Activated naive CD8-positive, alpha-beta T cell treated with anti-CD3 and anti-CD28 coated beads, Interleukin-2, amount 10 ng/mL, durations not matched to agents 7 days and 5 days (primary cell): ENCODE data around the gene KLRB1. TPM values are rescaled to one million over a fixed set of nuclear protein-coding genes. Genes with fewer than 3 reads are reported as not detected.
"Not testable (repeated sequence)": the region's sequence is repeated elsewhere in the genome, so short reads cannot be mapped to it uniquely, and the experiment has no call there.

Experiments
- ATAC-seq: fragments of 150-1000 bp; cut with Tn5 transposase; one replicate; pipeline ENCODE4 v1.10.0; 2021; ENCODE audit warnings: low read depth, moderate library complexity
- POLR2A ChIA-PET: fragments of 350-600 bp; sonication (Branson Sonifier 250); formaldehyde crosslinking; loops from one replicate; lab custom pipeline; 2021; ENCODE audit warnings: antibody characterized with exemption; lab: Charles Lee
- DNase-seq: peaks from one replicate; pipeline ENCODE4 v3.0.0; 2021
- H3K27ac Mint-ChIP-seq: one replicate; pipeline ENCODE4 v1.8.0; 2022; ENCODE audit warnings: mild to moderate bottlenecking, mixed read lengths
- H3K27me3 Mint-ChIP-seq: one replicate; pipeline ENCODE4 v1.8.0; 2022; ENCODE audit warnings: mild to moderate bottlenecking, moderate library complexity, mixed read lengths
- H3K36me3 Mint-ChIP-seq: one replicate; pipeline ENCODE4 v1.8.0; 2021; ENCODE audit warnings: mild to moderate bottlenecking, mixed read lengths
- H3K4me1 Mint-ChIP-seq: one replicate; pipeline ENCODE4 v1.8.0; 2021; ENCODE audit warnings: mixed read lengths
- H3K4me3 Mint-ChIP-seq: one replicate; pipeline ENCODE4 v1.8.0; 2022; ENCODE audit warnings: mild to moderate bottlenecking, moderate library complexity, mixed read lengths
- H3K9me3 Mint-ChIP-seq: one replicate; pipeline ENCODE4 v1.8.0; 2021; ENCODE audit warnings: mixed read lengths
- total RNA-seq, 2 experiments: library from RNA; stranded (reverse); gene quantifications; one replicate each; pipeline ENCODE4 v1.2.3, GENCODE V29; 2021

KLRB1 gene
- total RNA-seq, 2 experiments from 2014 or later, result 17.1 to 22.0 TPM

DNA sequence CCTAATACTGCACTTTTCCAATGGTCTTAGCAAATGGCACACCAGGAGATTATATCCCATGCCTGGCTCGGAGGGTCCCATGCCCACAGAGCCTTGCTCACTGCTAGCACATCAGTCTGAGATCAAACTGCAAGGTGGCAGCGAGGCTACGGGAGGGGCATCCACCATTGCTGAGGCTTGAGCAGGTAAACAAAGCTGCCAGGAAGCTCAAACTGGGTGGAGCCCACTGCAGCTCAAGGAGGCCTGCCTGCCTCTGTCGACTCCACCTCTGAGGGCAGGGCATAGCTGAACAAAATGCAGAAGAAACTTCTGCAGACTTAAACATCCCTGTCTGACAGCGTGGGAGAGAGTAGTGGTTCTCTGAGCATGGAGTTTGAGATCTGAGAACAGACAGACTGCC, 2.9 kb upstream of the KLRB1 start:
- H3K27me3 Mint-ChIP-seq, H3K4me3 Mint-ChIP-seq, H3K27ac Mint-ChIP-seq, POLR2A ChIA-PET, ATAC-seq, DNase-seq: not testable (repeated sequence)
- H3K36me3 Mint-ChIP-seq, result peaks cover 53% of the 10 kb centered on the region
- H3K9me3 Mint-ChIP-seq, result peaks cover 15% of the 10 kb centered on the region
- H3K4me1 Mint-ChIP-seq, result peaks cover 28% of the 10 kb centered on the region

DNA sequence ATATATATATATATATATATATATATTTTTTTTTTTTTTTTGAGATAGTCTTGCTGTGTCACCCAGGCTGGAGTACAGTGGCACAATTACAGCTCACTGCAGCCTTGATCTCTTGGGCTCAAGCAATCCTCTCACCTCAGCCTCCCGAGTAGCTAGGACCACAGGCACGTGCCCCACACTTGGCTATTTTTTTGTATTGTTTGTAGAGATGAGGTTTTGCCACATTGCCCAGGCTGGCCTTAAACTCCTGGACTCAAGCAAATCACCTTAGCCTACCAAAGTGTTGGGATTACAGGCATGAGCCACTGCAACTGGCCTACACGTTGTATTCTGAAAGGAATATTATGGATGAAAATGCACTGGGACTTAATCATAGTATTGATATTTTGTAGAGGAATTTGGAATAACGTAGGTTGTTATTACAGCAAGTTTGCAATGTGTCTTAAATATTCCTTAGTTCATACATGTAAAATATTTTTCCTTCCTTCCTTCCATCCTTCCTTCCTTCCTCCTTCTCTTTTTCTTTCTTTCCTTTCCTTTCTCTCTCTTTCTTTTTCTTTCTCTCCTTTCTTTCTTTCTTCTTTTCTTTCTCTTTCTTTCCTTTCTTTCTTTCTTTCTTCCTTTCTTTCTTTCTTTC, 862 bp downstream of the KLRB1 start:
- Mint-ChIP-seq H3K4me1 (peaks cover 8% of the 10 kb centered on the region), H3K27ac (peak overlapping the region; percentile 66), H3K27me3 (no peaks in the 10 kb centered on the region), H3K9me3 (peaks cover 13% of the 10 kb centered on the region), H3K4me3 (no peak overlapping the region), H3K36me3 (peaks cover 45% of the 10 kb centered on the region)
- no peak for ATAC-seq
- DNase-seq, result no peak
- POLR2A ChIA-PET, result interaction anchor here (0.5 kb wide), 1 partner anchor 304 kb away, joined by 3 read pairs; no protein-coding TSS in a partner anchor

DNA sequence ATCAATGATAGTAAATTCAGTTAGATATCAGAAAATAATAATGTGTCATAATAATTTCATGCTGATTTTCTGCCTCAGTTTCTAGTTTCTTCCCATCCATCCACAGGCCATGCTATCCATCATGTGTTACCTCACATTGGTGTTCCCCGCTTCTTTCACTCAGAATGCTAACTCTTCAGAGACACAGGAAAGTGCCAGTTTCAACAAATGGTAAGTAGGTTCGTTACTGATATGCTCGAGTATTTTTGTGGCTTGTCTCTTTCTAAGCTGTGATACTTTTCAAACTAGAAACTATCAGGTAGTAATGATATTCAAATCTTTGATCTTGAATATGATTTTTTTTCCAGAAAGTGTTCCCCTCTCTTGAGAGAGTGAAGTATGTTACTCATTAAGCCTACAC, 1.5 kb downstream of the KLRB1 start:
- no peak overlapping the region for H3K4me3 Mint-ChIP-seq
- no peak for DNase-seq
- H3K36me3 Mint-ChIP-seq, result peaks cover 39% of the 10 kb centered on the region
- POLR2A ChIA-PET, result interaction anchor here (0.5 kb wide), 1 partner anchor 303 kb away, joined by 3 read pairs; no protein-coding TSS in a partner anchor
- peaks cover 8% of the 10 kb centered on the region for H3K9me3 Mint-ChIP-seq
- H3K27me3 Mint-ChIP-seq, result no peaks in the 10 kb centered on the region
- ATAC-seq, result no peak
- no peak overlapping the region for H3K27ac Mint-ChIP-seq
- peaks cover 8% of the 10 kb centered on the region for H3K4me1 Mint-ChIP-seq

DNA sequence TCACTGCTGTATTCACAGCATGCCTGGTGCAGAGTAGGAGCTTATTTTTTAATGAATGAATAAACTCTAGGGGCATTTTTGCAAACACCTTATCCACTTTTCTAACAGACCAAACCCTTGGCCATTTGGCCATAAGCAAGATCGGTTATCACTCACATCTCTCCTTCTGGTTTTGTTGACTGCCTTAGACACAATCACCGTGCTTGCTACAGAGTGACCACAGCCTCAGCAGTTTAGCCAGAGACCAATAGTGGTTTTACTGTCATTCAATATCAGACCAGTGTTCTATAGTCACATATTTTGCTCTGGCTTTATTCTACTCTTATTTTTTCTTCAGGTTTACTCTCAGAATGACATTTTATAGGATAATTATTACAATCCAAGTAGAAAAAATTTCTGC, 2.2 kb downstream of the KLRB1 start:
- H3K27ac Mint-ChIP-seq, result no peak overlapping the region
- H3K4me1 Mint-ChIP-seq, result peaks cover 8% of the 10 kb centered on the region
- DNase-seq (no peak), ATAC-seq (no peak)
- H3K9me3 Mint-ChIP-seq, result peaks cover 8% of the 10 kb centered on the region
- peaks cover 33% of the 10 kb centered on the region for H3K36me3 Mint-ChIP-seq
- POLR2A ChIA-PET, result no interaction called here
- H3K4me3 Mint-ChIP-seq, result no peak overlapping the region
- no peaks in the 10 kb centered on the region for H3K27me3 Mint-ChIP-seq

DNA sequence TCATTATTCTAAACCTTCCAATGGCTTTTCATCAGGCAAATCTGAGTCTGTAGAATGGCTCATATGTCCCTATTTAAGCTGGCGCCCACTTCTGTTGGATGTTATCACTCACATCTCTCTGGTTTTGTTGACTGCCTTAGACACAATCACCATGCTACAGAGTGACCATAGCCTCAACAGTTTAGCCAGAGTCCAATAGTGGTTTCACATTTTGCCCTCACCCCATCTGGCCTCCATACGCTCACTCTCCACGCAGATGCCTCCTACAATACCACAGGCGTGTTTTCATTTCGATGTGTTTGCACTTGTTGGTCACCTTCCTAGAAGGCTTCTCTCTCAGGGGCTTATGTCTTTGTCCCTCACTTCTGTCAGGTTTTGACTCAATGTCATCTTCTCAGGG, 3.4 kb downstream of the KLRB1 start:
- H3K9me3 Mint-ChIP-seq, result peaks cover 3% of the 10 kb centered on the region
- ATAC-seq (no peak), DNase-seq (no peak)
- H3K27ac Mint-ChIP-seq, result no peak overlapping the region
- H3K36me3 Mint-ChIP-seq, result peaks cover 23% of the 10 kb centered on the region
- peaks cover 8% of the 10 kb centered on the region for H3K4me1 Mint-ChIP-seq
- H3K4me3 Mint-ChIP-seq, result no peak overlapping the region
- H3K27me3 Mint-ChIP-seq, result no peaks in the 10 kb centered on the region
- POLR2A ChIA-PET, result no interaction called here

DNA sequence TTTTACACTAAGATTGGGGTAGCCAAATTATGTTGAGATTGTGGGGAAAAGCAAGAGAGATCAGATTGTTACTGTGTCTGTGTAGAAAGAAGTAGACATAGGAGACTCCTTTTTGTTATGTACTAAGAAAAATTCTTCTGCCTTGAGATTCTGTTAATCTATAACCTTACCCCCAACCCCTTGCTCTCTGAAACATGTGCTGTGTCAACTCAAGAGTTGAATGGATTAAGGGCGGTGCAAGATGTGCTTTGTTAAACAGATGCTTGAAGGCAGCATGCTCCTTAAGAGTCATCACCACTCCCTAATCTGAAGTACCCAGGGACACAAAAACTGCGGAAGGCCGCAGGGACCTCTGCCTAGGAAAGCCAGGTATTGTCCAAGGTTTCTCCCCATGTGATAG, 7.3 kb downstream of the KLRB1 start:
- H3K4me1 Mint-ChIP-seq, H3K27ac Mint-ChIP-seq, H3K9me3 Mint-ChIP-seq, POLR2A ChIA-PET, H3K27me3 Mint-ChIP-seq, ATAC-seq, DNase-seq, H3K36me3 Mint-ChIP-seq, H3K4me3 Mint-ChIP-seq: not testable (repeated sequence)

DNA sequence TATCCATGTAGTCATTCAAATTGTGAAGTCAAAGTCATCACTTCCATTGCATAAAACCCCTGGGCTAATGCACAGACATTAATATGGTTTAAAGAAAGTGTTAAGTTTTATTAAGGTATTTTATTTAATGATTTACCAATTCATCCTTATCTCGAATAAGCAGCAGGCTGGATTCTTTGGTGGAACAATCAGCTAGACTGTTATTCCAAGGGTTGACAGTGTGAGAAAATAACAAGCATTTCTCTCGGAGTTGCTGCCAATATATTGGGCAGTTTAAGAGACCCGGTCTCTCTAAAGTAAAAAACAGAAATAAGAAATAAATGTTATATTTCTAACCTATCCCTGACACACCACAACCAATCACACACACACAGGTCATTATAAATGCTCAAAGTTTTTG, 9.4 kb downstream of the KLRB1 start:
- POLR2A ChIA-PET, result no interaction called here
- Mint-ChIP-seq H3K4me3 (no peak overlapping the region), H3K36me3 (peaks cover 8% of the 10 kb centered on the region), H3K4me1 (no peaks in the 10 kb centered on the region), H3K9me3 (no peaks in the 10 kb centered on the region), H3K27ac (no peak overlapping the region), H3K27me3 (no peaks in the 10 kb centered on the region)
- no peak for DNase-seq
- no peak for ATAC-seq

DNA sequence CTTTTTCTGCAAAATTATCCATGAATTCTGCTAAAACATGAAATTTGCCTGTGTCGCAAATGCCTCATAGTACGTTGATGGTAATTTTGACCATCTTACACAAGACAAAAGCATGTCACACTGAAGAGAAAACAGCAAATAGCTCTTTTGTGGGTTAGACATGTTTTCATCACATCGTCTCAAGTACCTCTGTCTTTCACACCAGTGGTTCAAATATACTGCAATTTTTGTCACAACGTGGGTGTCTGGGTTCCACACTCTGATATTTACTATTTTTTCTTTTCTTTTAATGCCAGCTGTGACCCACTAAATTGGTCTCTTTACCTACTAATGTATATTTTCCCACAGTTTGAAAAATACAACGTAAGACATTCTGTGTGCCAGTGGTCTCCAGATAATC, 10.4 kb downstream of the KLRB1 start:
- H3K27me3 Mint-ChIP-seq, result no peaks in the 10 kb centered on the region
- peaks cover 8% of the 10 kb centered on the region for H3K36me3 Mint-ChIP-seq
- POLR2A ChIA-PET, result no interaction called here
- DNase-seq, result no peak
- H3K4me3 Mint-ChIP-seq, result no peak overlapping the region
- no peaks in the 10 kb centered on the region for H3K9me3 Mint-ChIP-seq
- H3K27ac Mint-ChIP-seq, result no peak overlapping the region
- no peak for ATAC-seq
- no peaks in the 10 kb centered on the region for H3K4me1 Mint-ChIP-seq

DNA sequence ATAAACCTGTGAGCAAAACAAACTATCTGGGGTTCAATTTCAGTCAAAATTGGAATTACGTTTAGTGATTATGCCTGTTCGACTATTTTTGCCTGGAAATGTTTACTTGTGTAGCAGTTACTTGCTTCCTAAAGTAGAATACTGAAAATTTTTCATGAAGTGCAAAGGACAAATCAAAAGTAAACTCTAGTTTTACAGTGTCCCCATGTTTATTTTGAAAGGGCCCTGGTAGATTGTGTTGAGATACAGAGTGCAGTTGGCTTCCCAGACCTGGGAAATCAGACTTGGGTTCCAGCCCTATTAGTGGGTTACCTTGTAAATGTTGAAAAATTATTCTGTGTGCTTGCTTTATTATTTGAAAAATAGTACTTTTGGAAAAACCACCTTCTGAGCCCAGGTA, 17.3 kb downstream of the KLRB1 start:
- no peak overlapping the region for H3K4me3 Mint-ChIP-seq
- no peak overlapping the region for H3K27ac Mint-ChIP-seq

DNA sequence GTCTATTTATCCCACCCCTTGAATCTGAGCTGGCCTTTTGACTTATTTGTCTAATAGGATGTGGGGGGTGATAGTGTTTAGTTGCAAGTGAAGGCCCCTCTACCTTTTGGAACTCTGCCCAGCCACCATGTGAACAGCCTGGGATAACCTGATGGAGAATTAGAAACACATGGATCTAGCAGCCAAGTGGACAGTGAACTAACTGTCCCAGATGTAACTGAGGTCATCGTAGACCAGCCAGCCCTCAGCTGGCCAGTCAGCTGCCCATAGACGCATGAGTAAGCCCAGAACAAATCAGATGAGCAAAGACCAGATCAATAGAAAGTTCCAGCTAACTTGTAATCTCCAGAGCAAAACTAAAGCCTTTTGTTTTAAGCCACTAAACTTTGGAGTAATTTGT, 19.0 kb downstream of the KLRB1 start:
- Mint-ChIP-seq H3K4me3 (no peak overlapping the region), H3K36me3 (peaks cover 3% of the 10 kb centered on the region)
- POLR2A ChIA-PET, result no interaction called here

More for the DNA sequence above, 17.3 kb downstream of the KLRB1 start:
- Mint-ChIP-seq H3K9me3 (no peaks in the 10 kb centered on the region), H3K4me1 (no peaks in the 10 kb centered on the region), H3K36me3 (peaks cover 3% of the 10 kb centered on the region), H3K27me3 (no peaks in the 10 kb centered on the region)
- POLR2A ChIA-PET, result no interaction called here
- ATAC-seq, result no peak
- no peak for DNase-seq

DNA sequence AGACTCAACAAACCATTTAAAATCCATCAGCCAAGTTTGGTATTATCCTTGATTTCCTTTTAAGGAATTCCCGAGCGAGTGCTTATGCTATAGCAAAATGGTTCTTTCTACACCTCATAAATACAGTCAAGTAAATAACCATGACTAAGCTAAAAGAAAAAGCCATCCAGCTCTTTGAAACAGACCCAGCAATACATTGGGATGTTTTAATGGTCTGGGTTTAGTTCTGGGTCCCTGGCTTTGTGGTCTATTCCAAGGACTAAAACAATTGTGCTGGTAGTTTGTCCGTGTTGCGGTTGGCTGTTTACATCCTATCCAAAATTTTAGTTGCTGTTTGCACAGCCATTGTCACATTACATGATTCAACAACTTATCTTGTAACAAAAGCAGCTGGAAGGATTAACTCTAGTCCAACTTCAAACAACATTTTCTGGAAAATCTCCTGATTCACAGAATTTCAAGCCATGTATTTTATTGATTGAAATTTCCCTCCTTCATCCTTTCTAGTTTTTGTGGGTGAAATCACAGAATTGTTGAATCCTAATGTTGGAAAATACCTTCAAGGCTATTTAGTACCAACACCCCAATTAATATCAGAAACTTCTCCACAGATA, 19.6 kb downstream of the KLRB1 start:
- ATAC-seq (no peak), DNase-seq (no peak)
- Mint-ChIP-seq H3K36me3 (peaks cover 3% of the 10 kb centered on the region), H3K9me3 (no peaks in the 10 kb centered on the region), H3K27ac (no peak overlapping the region), H3K27me3 (no peaks in the 10 kb centered on the region), H3K4me1 (no peaks in the 10 kb centered on the region), H3K4me3 (no peak overlapping the region)
- POLR2A ChIA-PET, result no interaction called here

More for the DNA sequence above, 19.0 kb downstream of the KLRB1 start:
- no peak overlapping the region for H3K27ac Mint-ChIP-seq
- DNase-seq (no peak), ATAC-seq (no peak)
- H3K4me1 Mint-ChIP-seq, result no peaks in the 10 kb centered on the region
- H3K27me3 Mint-ChIP-seq, result no peaks in the 10 kb centered on the region
- no peaks in the 10 kb centered on the region for H3K9me3 Mint-ChIP-seq

DNA sequence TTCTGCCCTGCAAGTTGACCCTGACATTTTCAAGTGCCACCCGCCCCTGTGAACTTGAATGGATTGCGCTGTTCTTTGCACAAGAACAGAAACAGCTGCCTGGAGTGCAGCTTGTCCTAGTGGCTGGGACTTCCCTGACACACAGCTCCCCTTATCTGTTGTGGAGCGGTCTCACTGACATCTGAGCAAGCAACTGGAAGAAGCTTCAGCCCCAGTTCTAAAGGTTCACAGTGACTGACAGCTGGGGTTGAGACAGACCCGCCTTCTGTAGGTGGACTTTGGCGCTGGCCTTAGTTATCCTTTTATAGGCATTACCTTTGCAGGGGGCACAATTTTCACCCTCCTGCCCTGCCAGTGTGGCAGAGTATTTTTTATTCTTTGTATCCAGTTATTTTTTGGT, 30.0 kb downstream of the KLRB1 start:
- H3K4me3 Mint-ChIP-seq, DNase-seq, H3K27me3 Mint-ChIP-seq, H3K9me3 Mint-ChIP-seq, H3K36me3 Mint-ChIP-seq, H3K27ac Mint-ChIP-seq, ATAC-seq, H3K4me1 Mint-ChIP-seq, POLR2A ChIA-PET: not testable (repeated sequence)

DNA sequence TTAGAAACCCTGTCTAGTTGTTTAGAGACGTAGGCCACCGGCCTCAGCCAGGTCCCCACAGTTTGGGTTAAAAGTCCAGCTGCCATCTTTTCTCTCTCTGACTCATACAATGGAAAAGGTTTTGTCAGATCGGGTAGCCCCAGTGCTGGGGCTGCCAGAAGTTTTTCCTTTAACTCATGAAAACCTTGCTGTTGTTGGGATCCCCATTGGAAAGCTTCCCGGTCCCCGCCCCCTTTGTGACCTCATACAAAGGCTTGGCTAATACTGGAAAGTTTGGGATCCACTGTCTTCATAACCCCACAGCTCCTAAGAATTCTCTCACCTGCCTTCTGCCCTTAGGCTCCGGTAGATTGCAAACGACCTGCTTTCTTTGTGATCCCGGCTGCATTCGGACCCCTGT, 40.6 kb downstream of the KLRB1 start:
- H3K27me3 Mint-ChIP-seq, DNase-seq, POLR2A ChIA-PET, H3K36me3 Mint-ChIP-seq, ATAC-seq, H3K9me3 Mint-ChIP-seq, H3K4me1 Mint-ChIP-seq, H3K4me3 Mint-ChIP-seq, H3K27ac Mint-ChIP-seq: not testable (repeated sequence)

DNA sequence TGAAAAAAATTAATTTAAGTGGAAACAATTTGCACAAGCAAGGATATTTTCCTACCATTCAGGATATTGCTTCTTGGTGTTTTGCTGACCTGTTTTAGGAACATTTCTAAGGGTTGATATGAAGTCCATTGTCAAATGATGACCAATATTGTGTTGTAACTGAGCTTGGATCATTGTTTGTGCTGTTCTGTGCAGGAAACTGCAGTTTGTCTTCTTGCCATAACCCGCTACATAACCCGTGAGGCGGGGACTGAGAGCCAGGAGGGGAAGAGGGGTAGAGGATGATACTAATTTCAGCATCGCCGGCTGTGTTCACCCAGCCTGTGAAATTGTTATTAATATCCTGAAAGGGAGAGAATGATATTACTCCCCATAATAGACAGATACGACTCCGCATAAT, 41.6 kb downstream of the KLRB1 start:
- H3K36me3 Mint-ChIP-seq, POLR2A ChIA-PET, H3K4me1 Mint-ChIP-seq, H3K27ac Mint-ChIP-seq, ATAC-seq, H3K27me3 Mint-ChIP-seq, H3K9me3 Mint-ChIP-seq, H3K4me3 Mint-ChIP-seq, DNase-seq: not testable (repeated sequence)
